GM19324 (cell line): ENCODE measurements around the gene COMMD7.
"Not testable (repeated sequence)": the region's sequence is repeated elsewhere in the genome, so short reads cannot be mapped to it uniquely, and the experiment has no call there.

Experiments used
- ATAC-seq: cut with Tn5 transposase; IDR thresholded peaks from one replicate; pipeline ENCODE4 v1.9.1; 2021; ENCODE audit warnings: mild to moderate bottlenecking, moderate library complexity; ENCODE audit not compliant: unreplicated experiment, low FRiP score

Gene COMMD7

DNA sequence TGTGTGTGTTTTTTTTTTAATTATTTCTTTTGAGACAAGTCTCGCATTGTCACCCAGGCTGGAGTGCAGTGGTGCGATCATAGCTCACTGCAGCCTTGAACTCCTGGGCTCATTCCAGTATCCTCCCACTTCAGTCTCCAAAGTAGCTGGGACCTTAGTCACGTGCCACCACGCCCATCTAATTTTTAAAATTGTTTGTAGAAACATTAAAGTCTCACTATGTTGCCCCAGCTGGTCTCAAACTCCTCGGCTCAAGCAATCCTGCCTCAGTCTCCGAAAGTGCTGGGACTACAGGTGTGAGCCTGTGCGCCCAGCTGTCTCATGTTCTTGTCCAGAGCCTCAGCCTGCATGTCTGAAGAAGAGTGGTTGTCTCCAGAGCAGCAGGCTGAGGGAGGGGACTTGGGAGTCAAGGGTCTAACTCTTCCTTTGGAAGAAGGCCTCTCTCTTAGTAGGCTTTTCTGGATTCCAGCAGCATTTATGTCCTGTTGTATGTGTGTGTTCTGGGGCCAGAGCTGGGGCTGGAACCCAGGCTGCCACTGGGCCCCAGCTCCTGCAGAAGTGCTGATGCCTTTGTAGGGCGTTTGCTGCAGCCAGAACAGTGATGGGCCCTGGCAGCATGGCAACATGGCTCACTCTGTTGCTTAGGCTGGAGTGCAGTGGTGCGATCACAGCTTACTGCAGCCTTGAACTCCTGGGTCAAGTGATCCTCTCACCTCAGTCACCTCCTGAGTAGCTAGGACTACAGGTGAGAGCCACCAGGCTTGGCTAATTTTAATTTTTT, 24.3 kb upstream of the COMMD7 start:
- ATAC-seq, result no peak

DNA sequence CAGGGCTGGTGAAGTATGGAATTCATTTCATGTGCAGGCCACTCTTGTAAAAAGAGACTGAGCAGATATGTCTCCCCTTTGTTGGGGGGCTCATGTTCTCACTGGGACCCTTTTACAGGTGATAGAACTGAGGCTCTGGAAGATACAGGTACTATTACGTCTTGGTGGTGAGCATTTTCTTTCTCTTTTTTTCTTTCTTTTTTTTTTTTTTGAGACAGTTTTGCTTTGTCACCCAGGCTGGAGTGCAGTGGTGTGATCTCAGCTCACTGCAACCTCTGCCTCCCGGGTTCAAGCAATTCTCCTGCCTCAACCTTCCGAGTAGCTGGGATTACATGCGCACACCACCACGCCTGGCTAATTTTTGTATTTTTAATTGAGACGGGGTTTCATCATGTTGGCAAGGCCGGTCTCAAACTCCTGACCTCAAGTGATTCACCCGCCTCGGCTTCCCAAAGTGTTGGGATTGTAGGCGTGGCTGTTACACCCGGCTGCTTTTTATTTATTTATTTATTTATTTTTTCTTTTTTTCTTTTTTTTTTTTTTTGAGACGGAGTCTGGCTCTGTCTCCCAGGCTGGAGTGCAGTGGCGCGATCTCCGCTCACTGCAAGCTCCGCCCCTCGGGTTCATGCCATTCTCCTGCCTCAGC, 22.1 kb upstream of the COMMD7 start:
- ATAC-seq, result not testable (repeated sequence)

DNA sequence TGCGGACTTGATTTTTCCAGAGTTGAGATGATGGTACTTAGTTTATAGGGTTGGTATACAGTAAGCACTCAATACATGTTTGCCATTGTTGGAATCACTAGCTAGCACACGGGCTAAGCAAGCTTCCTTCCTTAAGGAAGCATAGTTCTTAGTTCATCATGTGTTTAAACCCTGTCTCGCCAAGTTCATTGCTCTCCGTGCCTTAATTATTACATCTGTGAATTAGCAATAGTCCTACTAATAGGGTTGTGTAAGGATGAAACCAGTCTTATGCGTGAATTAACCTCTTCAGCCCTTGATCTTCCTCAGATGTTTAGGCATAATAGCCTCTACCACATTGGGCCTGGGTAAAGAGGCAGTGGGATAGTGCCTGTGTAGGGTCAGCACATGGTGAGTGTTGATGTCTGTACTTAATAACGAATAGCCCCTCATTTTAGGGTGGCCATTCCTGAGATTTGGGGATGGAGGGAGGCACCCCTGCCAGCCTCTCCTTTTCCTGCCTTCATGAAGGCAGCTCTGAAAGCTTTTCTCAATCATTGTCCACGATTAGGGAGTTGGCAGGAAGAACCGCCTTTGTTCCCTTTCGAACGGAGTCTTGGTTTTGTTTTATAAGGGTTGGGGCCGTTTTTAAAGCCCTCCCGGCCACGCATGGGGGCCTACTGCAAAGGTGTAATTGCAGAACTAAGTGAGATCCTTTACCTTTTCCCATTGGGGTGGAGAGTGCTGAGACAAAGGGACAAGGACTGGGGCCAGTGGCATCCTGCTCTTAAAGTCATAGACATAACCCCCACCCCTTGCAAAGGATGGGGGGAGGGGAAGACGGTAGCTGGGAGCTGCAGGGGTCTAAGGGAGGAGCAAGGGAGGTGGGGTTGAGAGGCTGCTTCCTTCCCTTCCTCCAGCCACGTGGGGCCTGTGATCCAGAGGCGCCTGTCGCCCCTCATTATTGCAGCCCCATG, 21.0 kb upstream of the COMMD7 start:
- ATAC-seq, result no peak

DNA sequence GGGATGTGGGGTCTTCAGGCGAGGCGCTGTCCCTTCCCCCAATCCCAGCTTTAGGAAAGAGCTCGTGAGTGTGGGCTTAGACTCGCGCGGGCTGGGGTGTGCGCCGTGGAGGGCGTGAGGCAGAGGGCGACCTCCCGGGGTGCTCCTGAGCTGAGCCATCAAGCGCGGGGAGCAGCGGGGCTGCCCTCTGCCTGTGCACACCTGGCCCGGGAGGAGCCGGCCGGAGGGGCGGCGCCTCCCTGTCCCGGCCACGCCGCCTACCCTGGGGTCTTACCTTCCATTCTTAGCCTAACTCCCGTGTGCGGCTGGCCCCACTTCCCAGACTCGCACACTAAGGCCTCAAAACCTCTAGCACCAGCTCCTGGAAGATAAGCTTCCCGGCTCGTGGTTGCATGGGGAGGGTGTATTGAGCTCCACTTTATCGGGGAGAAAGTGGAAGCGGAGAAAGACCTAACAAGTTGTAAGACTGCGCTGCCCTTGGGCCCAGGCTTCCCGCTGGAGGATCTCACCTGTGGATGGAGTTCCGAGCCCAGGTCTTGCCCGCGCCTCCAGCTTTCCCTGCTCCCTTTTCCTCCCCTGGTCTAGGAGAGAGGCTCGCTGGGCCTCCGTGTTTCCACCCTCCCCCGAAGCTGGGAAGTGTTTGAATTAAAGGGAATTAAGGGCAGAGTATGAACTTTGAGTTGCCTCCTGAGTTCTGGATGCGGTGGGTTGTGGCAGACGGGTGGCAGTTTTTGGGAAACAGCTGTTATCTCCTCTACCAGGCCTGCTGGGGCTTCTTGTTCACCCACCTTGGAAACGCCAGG, 20.1 kb upstream of the COMMD7 start:
- ATAC-seq, result no peak

DNA sequence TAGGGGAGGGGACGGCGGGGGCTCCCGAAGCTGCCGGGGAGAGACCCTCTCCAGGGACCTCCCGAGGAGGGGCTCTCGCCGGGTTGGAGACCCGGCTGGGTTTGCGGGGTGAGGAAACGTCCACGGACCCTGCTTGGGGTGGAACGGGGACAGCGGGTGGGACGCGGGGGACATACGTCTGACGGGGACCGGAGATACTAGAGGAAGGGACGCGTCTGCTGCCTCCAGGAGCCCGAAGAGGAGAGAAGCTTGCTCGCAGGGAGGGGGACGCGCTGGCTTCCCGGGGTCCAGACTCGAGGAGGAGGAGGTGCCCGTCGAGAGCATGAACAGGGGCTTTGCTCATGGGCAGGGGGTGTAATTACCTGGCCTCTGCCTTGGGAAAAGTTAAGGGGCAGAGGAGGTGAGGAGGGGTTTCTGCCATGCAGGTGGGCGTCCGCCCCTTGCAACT, 19.5 kb upstream of the COMMD7 start:
- ATAC-seq, result no peak

DNA sequence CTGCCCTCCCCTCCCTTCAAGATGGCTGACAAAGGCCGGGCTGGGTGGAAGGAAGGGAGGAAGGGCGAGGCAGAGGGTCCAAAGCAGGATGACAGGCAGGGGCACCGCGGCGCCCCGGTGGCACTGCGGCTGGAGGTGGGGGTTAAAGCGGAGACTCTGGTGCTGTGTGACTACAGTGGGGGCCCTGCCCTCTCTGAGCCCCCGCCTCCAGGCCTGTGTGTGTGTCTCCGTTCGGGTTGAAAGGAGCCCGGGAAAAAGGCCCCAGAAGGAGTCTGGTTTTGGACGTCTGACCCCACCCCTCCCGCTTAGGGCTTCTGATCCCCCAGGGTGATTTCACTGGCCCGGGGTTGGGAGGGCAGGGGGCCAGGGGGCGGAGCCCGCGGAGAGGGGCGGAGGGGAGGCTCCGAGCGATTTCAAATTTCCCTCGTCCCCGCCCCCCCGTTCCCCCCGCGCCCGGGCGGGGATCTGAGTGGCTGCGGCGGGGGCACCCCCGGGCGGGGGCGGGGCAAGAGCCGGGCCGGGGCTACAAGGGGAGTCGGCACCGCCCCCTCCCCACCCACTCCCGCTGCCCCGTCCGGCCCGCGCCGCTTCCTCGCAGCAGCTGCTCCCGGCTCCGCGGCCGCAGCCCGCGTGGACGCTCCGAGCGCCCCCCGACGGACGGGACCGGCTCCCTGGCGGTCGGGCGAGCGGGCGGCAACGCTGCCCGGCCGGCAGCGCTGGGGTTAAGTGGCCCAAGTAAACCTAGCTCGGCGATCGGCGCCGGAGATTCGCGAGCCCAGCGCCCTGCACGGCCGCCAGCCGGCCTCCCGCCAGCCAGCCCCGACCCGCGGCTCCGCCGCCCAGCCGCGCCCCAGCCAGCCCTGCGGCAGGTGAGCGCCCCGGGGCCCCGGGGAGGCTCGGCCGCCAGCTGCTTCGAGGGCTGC, 18.8 kb upstream of the COMMD7 start, which contains the start of gene DNMT3B:
Gene DNMT3B, plus strand, starts transcription at position 555 of the 923 bp plus-strand sequence. CDS start 17,939 bp downstream, outside the sequence.
- ATAC-seq, result peak; percentile 68

DNA sequence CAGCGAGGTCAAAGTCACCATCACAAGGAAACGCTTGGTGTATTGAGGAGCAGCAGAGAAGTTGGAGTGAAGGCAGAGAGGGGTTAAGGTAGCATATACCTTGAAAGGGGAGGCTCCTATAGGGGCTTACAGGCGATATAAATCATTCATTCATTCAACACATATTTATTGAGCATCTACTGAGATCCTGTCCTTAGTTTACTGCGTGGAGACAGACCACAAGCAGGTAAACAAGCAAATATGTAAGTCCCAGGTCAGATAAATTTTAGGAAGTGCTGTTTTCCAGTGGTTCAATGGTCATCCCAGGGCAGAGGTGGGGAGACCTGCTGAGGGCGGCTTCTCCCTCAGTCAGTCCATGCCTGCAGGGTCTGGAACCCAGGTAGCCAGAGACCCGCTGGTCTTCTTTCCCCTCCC, 18.2 kb upstream of the COMMD7 start:
- ATAC-seq, result no peak

DNA sequence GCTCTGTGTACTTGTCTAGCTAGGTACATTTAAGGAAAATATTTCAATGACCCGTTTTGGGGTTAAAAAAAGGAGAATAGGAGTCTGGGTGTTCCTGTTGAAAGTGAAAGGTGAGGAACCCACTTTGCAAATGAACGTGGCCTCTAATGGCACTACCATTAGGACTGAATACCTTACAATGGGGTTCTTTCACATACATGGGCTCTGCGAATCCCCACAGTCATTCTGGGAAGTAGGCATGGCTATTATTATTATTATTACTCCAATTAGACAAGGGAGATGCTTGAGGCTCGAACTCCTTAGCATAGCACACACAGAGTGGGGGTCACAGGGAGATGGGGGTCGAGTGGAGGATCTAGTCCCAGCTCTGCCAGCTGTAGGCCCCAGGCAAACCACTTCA, 12.9 kb upstream of the COMMD7 start:
- no peak for ATAC-seq

DNA sequence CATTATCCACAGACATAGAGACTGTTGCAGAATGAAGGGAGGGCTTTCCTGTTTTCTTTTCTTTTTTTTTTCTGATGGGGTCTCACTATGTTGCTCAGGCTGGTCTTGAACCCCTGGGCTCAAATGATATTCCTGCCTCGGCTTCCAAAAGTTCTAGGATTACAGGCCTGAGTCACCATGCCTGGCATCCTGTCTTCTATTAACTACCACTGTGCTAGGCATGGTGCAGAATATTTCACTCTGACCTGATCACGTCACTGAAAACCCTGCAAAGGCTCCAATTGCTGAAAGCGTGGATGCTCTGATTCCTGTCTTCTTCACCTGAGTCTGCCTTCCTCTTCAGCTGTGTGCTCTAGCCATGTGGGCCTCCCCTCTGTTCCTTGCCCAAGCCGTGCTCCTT, 10.5 kb upstream of the COMMD7 start:
- ATAC-seq, result no peak

DNA sequence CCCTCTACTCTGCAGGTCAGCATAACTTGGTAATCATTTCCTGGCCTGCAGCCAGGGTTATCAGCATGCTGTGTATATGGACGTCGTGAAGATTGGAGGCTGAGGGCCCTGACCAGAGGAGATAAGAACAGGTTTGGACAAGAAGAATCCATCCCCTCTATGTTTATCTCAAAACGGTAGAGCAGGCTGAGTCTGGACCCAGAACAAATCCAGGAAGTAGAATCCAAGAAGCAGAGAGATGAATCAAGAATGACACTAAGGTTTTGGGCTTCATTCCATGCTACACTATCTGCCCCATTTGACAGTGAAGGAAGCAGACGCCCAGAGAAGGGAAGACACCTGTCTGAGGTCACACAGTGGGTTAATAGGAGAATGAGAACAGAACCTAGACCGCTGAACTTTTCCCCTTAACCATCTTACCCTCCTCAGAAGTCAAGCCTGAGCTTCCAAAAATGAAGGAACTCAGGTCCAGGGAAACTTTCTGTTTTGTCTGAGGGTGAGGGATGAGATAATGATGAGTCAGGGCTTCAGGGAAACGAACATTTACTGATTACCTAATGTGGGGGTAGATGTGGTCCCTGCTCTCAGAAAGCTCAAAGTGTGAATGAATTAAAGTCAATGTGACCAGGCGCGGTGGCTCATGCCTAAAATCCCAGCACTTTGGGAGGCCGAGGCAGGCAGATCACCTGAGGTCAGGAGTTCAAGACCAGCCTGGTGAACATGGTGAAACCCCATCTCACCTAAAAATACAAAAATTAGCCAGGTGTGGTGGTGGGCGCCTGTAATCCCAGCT, 9.4 kb upstream of the COMMD7 start:
- ATAC-seq, result no peak

DNA sequence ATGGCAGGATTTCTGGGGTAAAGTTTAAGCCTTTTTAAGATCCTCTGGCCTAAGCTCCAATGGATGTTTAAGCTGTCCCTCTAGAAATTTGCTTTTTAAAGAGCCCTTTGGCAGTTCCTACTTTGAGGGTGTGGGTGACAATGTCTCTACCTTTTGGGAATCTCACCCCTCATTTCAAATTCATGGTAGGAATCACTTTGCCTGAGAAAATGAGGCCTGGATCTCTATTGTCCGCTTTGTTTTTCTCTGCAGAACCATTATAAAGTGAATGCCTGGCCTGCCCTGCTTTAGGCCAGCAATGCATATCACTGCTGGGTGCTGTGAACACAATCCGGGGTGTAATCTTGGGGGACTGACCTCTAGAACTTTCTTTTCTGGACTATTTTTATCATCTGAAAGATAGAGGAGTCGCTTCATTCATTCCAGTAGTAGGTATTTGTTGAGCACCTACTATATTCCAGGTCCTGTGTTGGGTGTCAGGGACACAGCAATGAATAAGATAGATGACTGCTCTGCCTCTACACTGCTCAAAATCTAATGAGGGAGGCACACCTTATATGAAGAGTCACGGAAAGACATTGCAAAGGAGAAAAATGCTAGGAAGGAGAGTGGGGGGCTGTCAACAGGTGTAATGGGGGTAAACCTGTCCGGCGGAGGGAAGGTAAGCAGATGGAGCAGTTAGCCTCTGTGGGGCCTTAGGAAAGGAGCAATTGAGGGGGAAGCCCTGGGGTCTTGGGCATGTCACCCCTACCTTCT, 8.6 kb upstream of the COMMD7 start:
- no peak for ATAC-seq

DNA sequence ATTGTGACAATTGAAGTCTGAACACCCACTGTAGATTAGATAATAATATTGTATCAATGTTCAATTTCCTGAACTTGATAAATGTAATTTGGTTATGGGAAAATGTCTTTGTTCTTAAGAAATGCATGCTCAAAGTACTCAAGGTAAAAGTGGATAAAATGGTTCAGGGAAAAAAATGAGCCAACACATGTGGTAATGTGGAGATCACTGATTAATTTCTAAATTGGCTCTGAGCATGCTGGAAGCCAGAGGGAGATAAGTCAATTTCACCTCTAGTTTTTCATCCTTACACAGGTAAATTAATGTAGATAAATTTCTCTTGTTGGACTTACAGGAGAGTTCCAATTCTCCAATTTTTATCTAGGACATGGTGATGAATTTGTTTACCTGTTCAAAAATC, 8.0 kb upstream of the COMMD7 start:
- ATAC-seq, result no peak

DNA sequence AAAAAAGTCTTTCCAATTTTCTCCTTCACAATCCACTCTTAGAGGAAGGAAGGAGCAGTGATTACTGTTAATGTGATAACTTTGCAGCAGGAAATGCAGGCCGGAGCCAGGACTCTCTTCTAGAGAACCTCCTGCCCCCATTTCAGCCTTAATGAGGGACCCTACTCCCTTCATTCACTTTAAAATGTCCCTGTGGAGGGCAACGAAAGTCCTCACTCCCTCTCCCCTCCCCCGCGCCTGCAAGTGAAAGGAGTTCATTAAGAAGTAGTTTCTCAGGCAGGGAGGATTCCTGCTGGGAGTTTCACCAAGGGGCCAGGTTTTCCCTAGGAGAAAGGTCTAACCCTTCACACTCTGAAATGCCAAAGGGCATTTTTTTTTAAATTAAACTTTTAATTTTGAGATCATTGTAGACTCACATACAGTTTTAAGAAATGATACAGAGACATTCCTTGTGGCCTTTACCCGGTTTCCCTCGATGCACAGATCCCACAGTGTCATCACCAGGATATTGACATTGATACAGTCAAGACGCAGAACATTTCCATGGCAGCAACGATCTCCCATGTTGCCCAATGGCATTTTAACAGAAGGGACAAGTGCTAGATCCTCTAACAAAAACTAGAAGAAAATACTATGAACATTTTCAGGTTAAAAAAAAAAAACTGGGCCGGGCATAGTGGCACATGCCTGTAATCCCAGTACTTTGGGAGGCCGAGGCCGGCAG, 6.8 kb upstream of the COMMD7 start:
- ATAC-seq, result no peak

DNA sequence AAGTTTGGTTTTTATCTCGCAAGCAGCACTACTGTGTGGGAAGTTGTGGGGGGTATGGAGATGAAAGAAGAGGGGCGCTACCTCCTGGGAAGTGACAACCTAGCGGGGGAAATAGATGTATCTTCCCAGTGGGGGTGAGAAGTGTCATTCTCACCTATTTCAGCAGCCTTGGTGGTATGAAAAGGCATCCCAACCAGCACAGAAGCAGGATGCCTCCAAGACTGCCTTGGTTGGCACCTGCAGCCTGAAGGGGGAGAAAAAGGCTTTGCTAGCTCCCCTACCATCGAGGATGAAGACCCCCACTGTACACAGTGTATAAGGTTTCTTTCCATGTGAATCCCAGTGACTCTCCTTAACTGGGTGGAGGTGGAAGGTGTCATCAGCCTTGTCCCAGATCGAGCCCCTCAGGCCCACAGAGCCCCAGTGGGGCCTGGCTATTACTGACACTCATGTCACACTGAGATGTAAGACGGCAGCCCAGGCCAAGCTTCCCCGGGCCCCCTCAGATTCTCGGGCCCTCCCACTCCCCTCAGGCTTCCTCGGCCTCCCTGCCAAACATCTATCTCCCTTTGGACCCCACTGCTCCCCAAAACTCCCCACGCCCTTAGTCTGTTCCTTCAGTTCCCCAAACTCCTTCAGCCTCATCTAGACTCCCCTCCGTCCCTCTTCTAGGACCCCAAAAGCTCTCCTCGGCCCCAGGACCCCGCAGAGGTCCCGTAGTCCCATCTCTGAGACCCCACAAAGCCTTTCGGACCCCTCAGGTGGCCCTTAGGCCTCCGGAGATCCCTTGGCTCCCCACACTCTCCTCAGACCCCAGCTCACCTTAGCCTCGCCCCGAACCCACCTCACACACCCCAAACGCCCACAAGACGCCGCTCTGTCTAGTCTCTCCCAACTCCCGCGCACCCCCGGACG, 688 bp downstream of the COMMD7 start:
- no peak for ATAC-seq

DNA sequence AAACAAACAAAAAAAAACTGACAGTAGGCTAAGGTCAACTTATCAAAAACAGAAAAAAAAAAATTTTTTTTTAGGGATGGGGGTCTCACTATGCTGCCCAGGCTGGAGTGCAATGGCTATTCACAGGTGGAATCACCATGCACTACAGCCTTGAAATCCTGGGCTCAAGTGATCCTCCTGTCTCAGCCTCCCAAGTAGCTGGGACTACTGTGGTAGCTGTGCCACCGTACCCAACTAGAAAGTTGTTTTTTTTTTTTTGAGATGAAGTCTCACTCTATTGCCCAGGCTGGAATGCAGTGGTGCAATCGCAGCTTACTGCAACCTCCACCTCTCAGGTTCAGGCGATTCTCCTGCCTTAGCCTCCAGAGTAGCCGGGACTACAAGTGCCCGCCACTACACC, 2.1 kb downstream of the COMMD7 start:
- ATAC-seq, result no peak
